Ovary (tissue), 9 donors: ENCODE results near the gene BSN. TPM values are rescaled to one million over a fixed set of nuclear protein-coding genes. Genes with fewer than 3 reads are reported as not detected.

Experiments
- DNase-seq, 5 donors: peaks; one replicate each; pipeline ENCODE4 v3.0.0-alpha.2; 2019 to 2020
- H3K27ac ChIP-seq, 2 donors: fragments of 200-600 bp; one replicate each; pipeline versions ENCODE4 v1.5.1 to v1.8.0; 2019 to 2022
- H3K27me3 ChIP-seq: fragments of 200-600 bp; one replicate; pipeline ENCODE4 v1.8.0; 2022
- H3K36me3 ChIP-seq: fragments of 200-600 bp; sonication (generic); one replicate; pipeline ENCODE4 v1.5.1; 2019
- H3K4me1 ChIP-seq: one replicate; pipeline ENCODE4 v1.8.1; 2013; ENCODE audit warnings: mild to moderate bottlenecking, moderate library complexity; ENCODE audit not compliant: insufficient read depth
- H3K4me3 ChIP-seq: fragments of 200-600 bp; sonication (generic); one replicate; pipeline ENCODE4 v1.5.1; 2017
- H3K9me3 ChIP-seq, 2 donors: fragments of 200-600 bp in 1 of 2; sonication (generic) in 1 of 2; one replicate each; pipeline versions ENCODE4 v1.5.1 to v1.8.1; 2013 to 2019; ENCODE audit warnings: mild to moderate bottlenecking in 1 of 2, moderate library complexity in 1 of 2
- CTCF ChIP-seq, 3 donors: fragments of 450-650 bp in 2 of 3; fragments of 200-600 bp in 1 of 3; IDR thresholded peaks; one replicate each; pipeline versions ENCODE4 v1.5.1 to v1.8.0; 2016 to 2022; ENCODE audit warnings: antibody characterized with exemption in 3 of 3, mild to moderate bottlenecking in 1 of 3
- EP300 ChIP-seq: sonication (generic); formaldehyde crosslinking; IDR thresholded peaks from one replicate; pipeline ENCODE4 v1.6.1; 2017; ENCODE audit warnings: antibody characterized with exemption
- POLR2A ChIP-seq: fragments of 450-650 bp; IDR thresholded peaks from one replicate; pipeline ENCODE4 v1.6.1; 2017; ENCODE audit warnings: antibody characterized with exemption, mild to moderate bottlenecking, moderate library complexity
- WGBS, 3 donors: extraction: QIAGEN DNeasy Blood & Tissue Kit in 1 of 3; methylation state at CpG; one replicate each; pipeline versions ENCODE4 v1.1.5 to v1.1.7; 2013 to 2017; 5-methylcytosine and 5-hydroxymethylcytosine counted together
- intact Hi-C, 4 donors: fragments of 100-400 bp; cut with DNase I; formaldehyde crosslinking; loops; one replicate each; pipeline versions ENCODE4 v1.11.0 to v1.15.1; 2022 to 2023
- polyA plus RNA-seq, 2 donors: library from polyadenylated mRNA; stranded (reverse); fragments of 200-250 nt in 1 of 2; fragments of 350-450 nt in 1 of 2; fragmentation: Illumina TruSeq in 1 of 2; extraction: RNeasy Lipid Tissue Mini Kit (QIAGEN cat#74804) in 1 of 2; gene quantifications; one replicate each; pipeline ENCODE4 v1.2.3, GENCODE V29; 2013 to 2014
- total RNA-seq, 7 donors: library from RNA; depleted of rRNA in 2 of 7; stranded (reverse); fragments of >200 nt in 2 of 7; fragmentation: NEBNext Ultra II Directional in 3 of 7; extraction: Animal tissue kit (Norgen Biotek cat#: 25700) in 3 of 7; gene quantifications; one replicate each; pipeline versions ENCODE4 v1.1.0 to v1.2.4, GENCODE V29; 2016 to 2023
- donor health status: DM: no; HTN: no; CAD: no; lungs with moderate emphysema.
- donor health status: DM: no; HTN: no; CAD: no.
- donor health status: Bipolar disorder and iron deficiency.
- donor health status: DM: yes; HTN: yes; CAD: no.
- donor health status: DM: no; HTN: no; CAD: no.
- donor health status: DM: yes; HTN: yes; CAD: no.

The BSN gene
- total and polyA plus RNA-seq, 9 donors: 0.12 to 3.5 (median 0.77) TPM

DNA sequence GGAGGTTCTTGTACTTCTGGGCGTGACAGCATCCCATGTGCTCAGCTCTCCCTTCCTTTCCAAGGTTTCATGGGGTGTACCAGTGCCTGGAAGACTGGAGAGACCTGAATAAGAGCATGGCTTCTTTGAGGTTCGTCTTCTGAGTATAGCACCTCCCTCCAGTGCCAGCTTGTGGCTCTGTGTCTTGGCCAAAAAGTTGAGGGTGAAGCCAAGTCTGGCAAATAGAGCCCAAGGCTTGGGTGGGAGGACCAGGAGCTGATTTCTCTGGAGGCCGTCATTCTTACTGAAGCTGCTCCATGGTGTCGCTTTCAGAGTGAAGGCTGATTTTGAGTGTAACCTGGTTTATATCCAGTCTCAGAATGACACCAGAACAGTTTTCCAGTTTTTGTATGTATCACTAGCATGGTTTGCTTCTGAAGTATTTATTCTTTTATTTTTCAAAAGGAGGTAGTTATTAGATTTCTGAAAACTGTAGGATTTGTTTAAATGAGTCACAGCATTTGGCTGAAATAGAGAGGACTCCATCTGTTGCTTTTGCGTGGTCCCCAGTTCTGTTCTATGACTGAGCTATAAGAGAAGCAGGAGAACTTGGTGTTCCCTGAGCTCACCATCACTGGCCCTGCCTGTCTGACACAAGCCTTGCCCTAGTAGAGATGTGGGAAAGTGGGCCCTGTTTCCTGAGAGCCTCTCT lies 47.2 kb downstream of the BSN start:
- H3K36me3 ChIP-seq: no peaks in the 10 kb centered on the region
- H3K9me3 ChIP-seq: no peaks in the 10 kb centered on the region
- H3K27ac ChIP-seq: no peak overlapping the region
- no peak overlapping the region for H3K4me3 ChIP-seq
- H3K4me1 ChIP-seq: no peaks in the 10 kb centered on the region
- intact Hi-C loops: no loop called here
- H3K27me3 ChIP-seq: no peaks in the 10 kb centered on the region
- 86 to 92% (median 87%) methylated on average over 5 of the region's 5 CpGs for WGBS, 3 donors
- TF ChIP-seq POLR2A: no peak
- no peak for TF ChIP-seq CTCF (IDR thresholded peaks at IDR 0.05)
- TF ChIP-seq EP300: no peak
- DNase-seq: no peak

- no peaks in the 10 kb centered on the region for H3K27me3 ChIP-seq
- no peak overlapping the region for H3K27ac ChIP-seq
- no peaks in the 10 kb centered on the region for H3K9me3 ChIP-seq
- TF ChIP-seq POLR2A (no peak), CTCF (IDR thresholded peaks at IDR 0.05) (no peak), EP300 (no peak)
- intact Hi-C loops: no loop called here
- DNase-seq: no peak
- H3K4me1 ChIP-seq: no peaks in the 10 kb centered on the region
- H3K36me3 ChIP-seq: no peaks in the 10 kb centered on the region
- 95 to 100% (median 99%) methylated on average over 2 of the region's 2 CpGs for WGBS, 3 donors
- no peak overlapping the region for H3K4me3 ChIP-seq
These were observed 47.8 kb downstream of the BSN start for GRCh38 chr3:49602049-49602554.

GRCh38 chr3:49602877-49603411 lies 48.7 kb downstream of the BSN start:
- no peaks in the 10 kb centered on the region for H3K9me3 ChIP-seq
- intact Hi-C loops: no loop called here
- no peak overlapping the region for H3K27ac ChIP-seq
- H3K4me1 ChIP-seq: no peaks in the 10 kb centered on the region
- TF ChIP-seq POLR2A: no peak
- no peak for TF ChIP-seq EP300
- no peak for TF ChIP-seq CTCF (IDR thresholded peaks at IDR 0.05)
- no peak for DNase-seq
- no peak overlapping the region for H3K4me3 ChIP-seq
- 91 to 99% (median 93%) methylated on average over 5 of the region's 5 CpGs for WGBS, 3 donors
- no peaks in the 10 kb centered on the region for H3K36me3 ChIP-seq
- no peaks in the 10 kb centered on the region for H3K27me3 ChIP-seq

- WGBS, 3 donors: 66 to 80% (median 69%) methylated on average over 2 of the region's 2 CpGs
- H3K4me3 ChIP-seq: no peak overlapping the region
- H3K27me3 ChIP-seq: no peaks in the 10 kb centered on the region
- no peak for TF ChIP-seq POLR2A
- no peak for TF ChIP-seq CTCF (IDR thresholded peaks at IDR 0.05)
- no peak for TF ChIP-seq EP300
- DNase-seq: no peak
- H3K9me3 ChIP-seq: no peaks in the 10 kb centered on the region
- no peak overlapping the region for H3K27ac ChIP-seq
- intact Hi-C loops: no loop called here
- no peaks in the 10 kb centered on the region for H3K36me3 ChIP-seq
- no peaks in the 10 kb centered on the region for H3K4me1 ChIP-seq
These were observed 52.1 kb downstream of the BSN start for GRCh38 chr3:49606427-49606826.
